Limb (tissue), 2 donors: Measurements from ENCODE around the gene SART1.
A peak's percentile ranks its signal among the peaks of the same experiment; 100 is the strongest.

Source experiments
- DNase-seq, 2 donors: peaks; one replicate each; pipeline ENCODE4 v3.0.0-alpha.2; 2016; ENCODE audit errors: extremely low spot score in 2 of 2

Gene SART1

DNA sequence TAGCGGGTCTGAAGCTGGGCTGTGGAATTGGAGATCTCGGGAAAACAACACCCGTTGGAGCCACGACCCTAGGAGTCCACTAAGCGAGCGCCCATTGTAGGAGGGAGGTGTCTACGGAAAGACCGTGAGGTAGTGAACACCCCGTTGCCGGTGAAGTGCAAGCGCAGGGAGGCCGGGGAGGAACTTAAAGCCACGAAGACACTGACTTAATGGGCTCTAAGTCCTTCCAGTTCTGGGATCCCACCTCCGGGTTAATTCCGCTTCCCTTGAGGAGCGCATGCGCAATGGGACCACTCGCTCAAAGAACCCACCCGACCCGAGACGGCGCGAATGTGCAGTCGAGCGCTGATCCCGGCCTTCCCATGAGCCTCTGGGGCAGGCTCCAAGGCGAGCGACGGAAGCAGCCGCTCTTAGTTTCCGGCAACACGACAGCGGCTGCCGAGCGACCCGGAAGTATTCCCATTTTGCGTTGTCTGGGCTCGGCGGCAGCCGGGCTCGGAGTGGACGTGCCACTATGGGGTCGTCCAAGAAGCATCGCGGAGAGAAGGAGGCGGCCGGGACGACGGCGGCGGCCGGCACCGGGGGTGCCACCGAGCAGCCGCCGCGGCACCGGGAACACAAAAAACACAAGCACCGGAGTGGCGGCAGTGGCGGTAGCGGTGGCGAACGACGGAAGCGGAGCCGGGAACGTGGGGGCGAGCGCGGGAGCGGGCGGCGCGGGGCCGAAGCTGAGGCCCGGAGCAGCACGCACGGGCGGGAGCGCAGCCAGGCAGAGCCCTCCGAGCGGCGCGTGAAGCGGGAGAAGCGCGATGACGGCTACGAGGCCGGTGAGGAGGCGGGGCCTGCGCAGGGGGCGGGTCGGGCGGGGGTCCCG lies at the start of gene SART1:
Gene SART1, plus strand, starts transcription at position 468 of the 874 bp plus-strand sequence. Its CDS starts 47 bp downstream, at position 515.
- DNase-seq = peak; percentile 97 to 99

DNA sequence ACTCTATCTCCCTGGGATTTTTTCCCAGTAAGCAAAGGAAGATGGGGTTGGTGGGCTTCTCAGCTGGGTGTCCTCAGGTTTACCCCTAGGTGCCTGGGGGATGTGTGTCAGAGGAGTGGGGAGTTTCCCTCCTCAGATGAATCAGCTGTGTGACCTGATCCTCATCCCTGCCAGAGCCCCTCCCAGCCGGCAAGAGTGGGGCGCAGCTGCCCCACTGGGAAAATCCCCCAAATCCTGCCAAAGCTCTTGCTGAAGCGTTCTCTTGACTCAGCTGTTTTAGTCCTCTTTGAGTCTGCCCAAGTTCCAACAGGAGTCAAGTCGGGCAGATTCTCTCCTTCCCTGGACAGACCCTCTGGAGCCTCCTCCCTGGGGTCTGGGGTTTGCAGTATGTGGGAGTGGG lies 48.7 kb upstream of the SART1 start:
- no peak for DNase-seq

- DNase-seq = no peak
Observed at GRCh38 chr11:65915101-65915820, 46.3 kb upstream of the SART1 start.

- DNase-seq = no peak
Observed at GRCh38 chr11:65915821-65916251, 45.7 kb upstream of the SART1 start.

- DNase-seq = no peak
Observed at GRCh38 chr11:65916391-65916790, 45.1 kb upstream of the SART1 start.

DNA sequence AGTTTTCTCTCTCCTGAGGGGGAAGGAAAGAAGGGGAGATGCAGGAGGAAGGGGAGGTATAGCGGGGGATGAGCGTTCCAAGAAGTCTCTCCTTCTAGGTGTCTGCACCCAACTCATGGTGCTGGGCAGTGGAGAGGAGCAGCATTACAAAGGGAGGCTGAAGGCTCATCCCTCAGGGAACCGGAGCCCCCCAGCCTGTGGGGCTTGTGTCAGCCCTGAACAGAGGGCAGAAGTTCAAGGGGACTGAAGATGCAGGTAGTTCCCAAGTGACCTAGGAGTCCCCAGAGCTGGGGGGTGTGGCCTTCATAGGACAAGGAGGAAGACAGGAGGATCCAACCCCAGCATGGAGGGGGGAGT lies 44.5 kb upstream of the SART1 start:
- DNase-seq = no peak

GRCh38 chr11:65917434-65918210 lies 43.9 kb upstream of the SART1 start:
- DNase-seq = no peak

DNA sequence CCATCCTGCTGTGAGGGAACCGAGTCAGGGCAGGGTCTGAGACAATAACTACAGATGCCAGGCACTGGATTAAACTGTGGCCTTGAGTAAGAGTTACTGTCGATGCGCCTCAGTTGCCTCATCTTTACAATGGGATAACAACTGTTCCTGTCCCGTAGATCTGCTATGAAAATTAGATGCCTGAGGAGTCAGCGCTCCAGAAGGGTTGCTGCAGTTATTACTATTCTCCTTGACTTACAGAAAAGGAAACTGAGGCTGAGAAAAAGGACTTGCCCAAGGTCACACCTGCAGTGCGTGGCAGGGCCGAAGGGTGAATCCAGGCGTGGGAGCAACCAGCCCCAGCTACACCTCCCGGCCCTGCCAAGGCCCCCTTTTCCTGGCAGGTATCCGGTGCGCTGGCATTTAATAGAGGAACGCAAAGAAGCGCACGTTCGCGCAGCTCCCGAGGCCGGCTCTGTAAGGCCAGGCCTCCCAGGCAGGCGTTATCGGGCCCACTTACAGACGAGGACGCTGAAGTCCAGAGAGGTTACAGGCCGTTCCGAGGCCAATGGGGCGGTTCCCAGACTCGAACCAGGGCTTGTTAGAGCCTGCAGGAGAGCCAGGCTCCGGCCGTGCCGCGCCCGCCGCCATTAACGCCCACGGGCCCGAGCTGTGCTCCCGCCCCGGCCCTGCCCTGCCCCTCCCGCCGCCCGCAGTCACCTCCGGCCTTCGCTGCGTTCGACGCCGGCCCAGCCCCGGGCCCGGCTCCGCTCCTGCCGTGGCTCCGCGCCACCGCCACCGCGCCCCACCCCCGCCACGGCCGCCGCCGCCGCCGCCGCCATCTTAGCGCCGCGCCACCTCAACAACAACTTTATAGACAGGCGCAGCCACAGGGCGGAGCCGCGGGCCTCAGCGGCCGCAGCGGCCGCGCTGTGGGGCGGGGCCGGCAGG lies 43.1 kb upstream of the SART1 start, which contains the start of gene C11orf68:
Gene C11orf68, minus strand, starts transcription at position 852 of the 930 bp plus-strand sequence. Its CDS starts 31 bp downstream, at position 821.
- DNase-seq = no peak

DNA sequence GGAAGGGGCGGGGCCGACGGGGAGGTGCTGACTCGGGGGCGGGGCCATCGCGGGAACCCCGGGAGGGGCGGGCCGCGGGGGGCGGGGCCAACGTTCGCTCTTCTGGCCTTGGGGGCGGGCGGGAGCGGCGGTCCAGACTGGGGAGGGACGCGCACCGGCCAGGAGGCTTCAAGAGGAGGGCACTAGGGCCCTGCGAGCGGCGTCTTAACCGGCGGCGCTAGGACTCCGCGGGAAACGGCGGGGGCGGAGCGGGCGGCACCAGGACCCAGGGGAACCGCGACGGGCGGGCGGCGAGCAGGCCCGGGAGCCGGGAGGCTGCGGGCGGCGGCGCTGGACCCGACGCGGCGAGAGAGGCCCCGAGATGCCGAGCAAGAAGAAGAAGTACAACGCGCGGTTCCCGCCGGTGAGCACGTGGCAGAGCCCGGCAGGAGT lies 42.4 kb upstream of the SART1 start, which contains the start of gene DRAP1:
Gene DRAP1, plus strand, starts transcription at position 286 of the 432 bp plus-strand sequence. Its CDS starts 76 bp downstream, at position 362.
- peak; percentile 98 to 100 for DNase-seq

GRCh38 chr11:65919573-65920371 lies 41.8 kb upstream of the SART1 start:
- no peak for DNase-seq

DNA sequence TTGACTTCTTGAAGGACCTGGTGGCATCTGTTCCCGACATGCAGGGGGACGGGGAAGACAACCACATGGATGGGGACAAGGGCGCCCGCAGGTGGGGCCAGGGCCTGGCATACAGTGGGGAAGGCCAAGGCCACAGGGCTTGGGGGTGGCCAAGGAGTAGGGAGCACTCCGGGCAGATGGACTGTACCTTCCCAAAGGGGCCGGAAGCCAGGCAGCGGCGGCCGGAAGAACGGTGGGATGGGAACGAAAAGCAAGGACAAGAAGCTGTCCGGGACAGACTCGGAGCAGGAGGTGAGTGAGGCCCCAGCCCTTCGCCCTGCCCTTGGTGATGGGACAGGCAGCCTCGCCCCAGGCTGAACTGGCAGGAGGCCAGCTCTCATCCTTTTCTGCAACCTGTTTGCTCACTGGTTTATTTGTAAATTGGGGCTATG lies 41.1 kb upstream of the SART1 start:
- no peak for DNase-seq

GRCh38 chr11:65921033-65921555 lies 40.4 kb upstream of the SART1 start:
- DNase-seq = no peak

DNA sequence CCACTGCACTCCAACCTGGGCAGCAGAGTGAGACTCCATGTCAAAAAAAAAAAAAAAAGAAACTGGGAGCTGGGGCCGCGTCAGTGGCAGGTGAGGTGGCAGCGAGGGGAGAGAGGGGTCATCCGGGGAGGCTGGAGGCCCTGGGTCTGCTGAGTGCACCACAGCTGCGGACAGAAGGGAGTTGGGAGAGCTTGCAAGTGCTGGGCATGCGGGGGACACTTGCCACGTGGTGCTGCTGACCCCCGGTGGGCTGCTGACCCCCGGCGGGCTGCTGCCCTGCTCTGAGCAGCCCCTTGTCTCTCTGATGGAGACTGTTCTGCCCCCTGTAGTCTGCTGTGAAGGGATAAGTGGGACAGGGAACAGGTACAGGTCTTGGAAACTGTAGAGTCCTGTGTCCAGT lies 39.7 kb upstream of the SART1 start:
- no peak for DNase-seq

DNA sequence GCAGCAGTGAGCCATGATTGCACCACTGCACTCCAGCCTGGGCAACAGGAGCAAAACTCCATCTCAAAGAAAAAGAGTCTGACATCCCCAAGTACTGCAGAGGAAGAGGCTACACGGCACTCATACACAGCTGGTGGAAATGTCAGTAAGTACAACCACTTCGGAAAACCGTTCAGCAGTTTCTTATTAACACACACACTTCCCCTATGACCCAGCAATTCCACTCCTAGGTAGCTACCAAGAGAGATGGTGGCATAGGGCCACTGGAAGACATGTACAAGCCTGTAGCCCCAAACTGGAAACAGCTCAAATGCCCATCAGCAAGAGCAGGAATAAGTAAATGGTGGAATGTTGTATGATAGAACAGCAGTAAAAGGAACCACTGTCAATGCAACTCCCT lies 39.0 kb upstream of the SART1 start:
- no peak for DNase-seq

DNA sequence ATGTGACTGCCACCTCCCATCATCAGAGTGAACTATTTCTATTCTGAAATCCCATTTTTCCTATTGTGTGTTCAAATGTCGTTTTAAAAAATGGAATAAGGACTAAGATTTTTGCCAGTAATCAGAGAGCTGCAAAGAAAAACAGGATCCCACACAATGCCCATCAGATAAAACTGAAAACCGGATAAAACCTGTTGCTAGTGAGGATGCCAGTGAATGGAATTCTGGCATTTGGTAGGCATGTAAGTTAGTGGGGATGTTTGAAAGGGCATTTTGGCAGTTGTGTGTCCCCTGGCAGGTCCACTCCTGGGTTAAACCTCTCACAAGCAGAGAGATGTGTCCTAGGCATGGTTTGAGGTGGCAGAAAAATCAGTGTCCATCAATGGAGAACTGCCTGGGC lies 36.1 kb upstream of the SART1 start:
- no peak for DNase-seq

DNA sequence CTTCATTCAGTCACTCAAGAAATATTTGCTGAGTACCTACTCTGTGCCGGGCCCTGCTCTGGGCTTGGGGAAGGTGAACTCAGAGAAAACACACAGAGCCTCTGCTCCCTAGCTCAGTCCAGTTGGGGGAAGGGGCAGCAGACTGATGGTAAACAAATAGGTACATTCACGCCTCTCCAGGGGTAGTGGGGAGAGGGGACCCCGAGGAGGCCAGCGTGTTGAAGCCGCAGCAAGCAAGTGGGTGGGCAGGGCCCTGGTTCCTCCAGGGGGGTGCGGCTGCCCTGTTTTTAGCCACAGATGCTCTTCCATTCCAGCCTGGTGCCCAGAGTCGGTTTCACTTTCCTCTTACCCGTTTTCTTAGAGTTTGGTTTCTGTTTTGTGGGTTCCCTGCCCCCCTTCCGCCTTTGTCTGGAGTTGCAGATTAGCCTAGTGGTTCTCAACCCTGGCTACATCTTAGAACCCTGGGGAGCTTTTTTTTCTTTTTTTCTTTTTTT lies 33.6 kb upstream of the SART1 start:
- no peak for DNase-seq

- no peak for DNase-seq
Observed at GRCh38 chr11:65928667-65929066, 32.9 kb upstream of the SART1 start.

DNA sequence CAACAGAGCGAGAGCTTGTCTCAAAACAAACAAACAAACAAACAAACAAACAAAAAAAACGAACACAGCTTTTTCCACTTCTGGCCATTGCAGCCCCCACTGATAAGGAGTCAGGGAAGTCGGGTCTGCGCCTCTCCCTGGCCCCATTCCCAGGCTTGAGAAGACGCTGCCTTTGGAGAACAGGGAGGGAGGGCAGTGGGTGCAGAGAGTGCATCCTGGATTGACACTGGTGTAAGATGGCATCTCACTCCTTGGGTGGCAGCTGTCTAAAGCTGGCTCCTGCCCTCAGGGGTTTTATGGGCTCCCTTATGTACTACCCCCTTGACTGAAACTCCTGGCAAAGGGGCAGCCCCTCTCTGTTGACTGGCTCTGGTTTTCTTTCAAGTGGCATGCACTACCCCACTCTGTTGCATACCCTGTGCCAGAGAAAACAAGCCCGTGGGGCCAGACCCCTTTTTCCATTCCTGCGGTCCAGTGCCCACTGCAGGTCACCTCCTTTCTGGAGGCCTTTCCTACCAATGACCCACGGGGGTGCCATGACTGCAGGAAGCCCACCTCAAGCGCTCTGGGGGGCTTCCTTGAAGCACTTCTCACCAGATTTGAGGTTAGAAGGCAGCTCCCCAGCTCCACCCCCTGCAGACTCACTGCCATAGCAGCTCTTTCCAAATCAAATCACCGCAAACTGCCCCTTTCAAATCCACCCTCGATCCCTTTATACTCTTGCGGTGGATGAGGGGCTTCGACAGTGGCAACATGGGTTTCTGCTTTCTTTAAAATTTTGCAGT lies 29.6 kb upstream of the SART1 start:
- DNase-seq = no peak
